K562 (cell line): ENCODE data around the gene MARK2. TPM values are rescaled to one million over a fixed set of nuclear protein-coding genes. Genes with fewer than 3 reads are reported as not detected.

Source experiments
- BRD9 ChIP-seq: fragments of 450-650 bp; IDR thresholded peaks from 2 replicates; pipeline ENCODE4 v1.6.1; 2018; ENCODE audit warnings: low read depth; ENCODE audit not compliant: partially characterized antibody
- BRF1 ChIP-seq: IDR thresholded peaks from 3 replicates; pipeline ENCODE4 v1.6.1; 2011; ENCODE audit warnings: borderline replicate concordance, mild to moderate bottlenecking; ENCODE audit not compliant: insufficient read length; ENCODE audit errors: extremely low read depth
- CBFA2T2 ChIP-seq: fragments of 450-650 bp; conservative IDR thresholded peaks from 2 replicates; pipeline ENCODE4 v1.6.1; 2017; ENCODE audit warnings: mild to moderate bottlenecking
- CBX8 ChIP-seq: fragments of 200-600 bp; sonication (generic); IDR thresholded peaks from 2 replicates; pipeline ENCODE4 v1.6.1; 2012; ENCODE audit warnings: borderline replicate concordance, mixed run types, low read depth, mild to moderate bottlenecking, moderate library complexity, mixed read lengths, low read length, control low read depth, inconsistent platforms; ENCODE audit not compliant: poor library complexity, severe bottlenecking; ENCODE audit errors: extremely low read depth
- FOXP4 ChIP-seq: sonication (generic); formaldehyde crosslinking; IDR thresholded peaks from 2 replicates; pipeline ENCODE4 v1.8.0; 2022; ENCODE audit warnings: mild to moderate bottlenecking, missing genetic modification reagents, borderline replicate concordance
- GATA2 ChIP-seq: sonication (generic); formaldehyde crosslinking; IDR thresholded peaks from 2 replicates; pipeline ENCODE4 v1.4.0; 2020; ENCODE audit warnings: mild to moderate bottlenecking, missing genetic modification reagents
- ILF3 ChIP-seq: fragments of 450-650 bp; IDR thresholded peaks from 2 replicates; pipeline ENCODE4 v1.6.1; 2018; ENCODE audit warnings: antibody characterized with exemption, mild to moderate bottlenecking, moderate library complexity, borderline replicate concordance
- MAFG ChIP-seq: fragments of 450-650 bp; conservative IDR thresholded peaks from 2 replicates; pipeline ENCODE4 v1.6.1; 2016; ENCODE audit warnings: missing genetic modification characterization, missing compliant biosample characterization
- MEF2D ChIP-seq: conservative IDR thresholded peaks from 2 replicates; pipeline ENCODE4 v1.6.1; 2016; ENCODE audit warnings: low read depth, missing genetic modification characterization, missing compliant biosample characterization
- NCOA4 ChIP-seq: fragments of 450-650 bp; IDR thresholded peaks from 2 replicates; pipeline ENCODE4 v1.6.1; 2018; ENCODE audit warnings: mild to moderate bottlenecking; ENCODE audit not compliant: partially characterized antibody
- RBM17 ChIP-seq: fragments of 200-400 bp; formaldehyde crosslinking; IDR thresholded peaks from 2 replicates; pipeline ENCODE4 v1.6.1; 2017; ENCODE audit warnings: low read depth, mild to moderate bottlenecking, low read length, borderline replicate concordance
- TFAP4 ChIP-seq: sonication (generic); formaldehyde crosslinking; IDR thresholded peaks from 2 replicates; pipeline ENCODE4 v1.8.0; 2022; ENCODE audit warnings: missing genetic modification reagents, mild to moderate bottlenecking, moderate library complexity, borderline replicate concordance
- ZNF449 ChIP-seq: fragments of 250-450 bp; sonication (Bioruptor Pico); IDR thresholded peaks from 2 replicates; pipeline ENCODE4 v1.8.0; 2022; ENCODE audit warnings: moderate library complexity, mild to moderate bottlenecking, inconsistent platforms
- polyA plus RNA-seq, 8 experiments: library from polyadenylated mRNA; depleted of rRNA in 4 of 8; stranded (reverse) in 5 of 8; unstranded in 3 of 8; fragments of >200 nt; fragmentation: Nextera tagmentation in 2 of 8; fragmentation: Illumina TruSeq in 1 of 8; extraction: Ambion mirVana in 2 of 8; extraction: Trizol in 1 of 8; gene quantifications; 2 replicates each; pipeline versions ENCODE4 v1.2.1 to v1.2.3, GENCODE V29; 2011 to 2014; ENCODE audit warnings: inconsistent platforms in 1 of 8, missing spikeins in 1 of 8
- total RNA-seq, 7 experiments: library from RNA; depleted of rRNA in 6 of 7; stranded (reverse); fragments of >200 nt in 6 of 7; fragmentation: Illumina TruSeq in 2 of 7; extraction: Trizol in 2 of 7; gene quantifications; 2 replicates each; pipeline versions ENCODE4 v1.2.1 to v1.2.3, GENCODE V29; 2011 to 2021; ENCODE audit warnings: low replicate concordance in 1 of 7
- TF ChIP-seq, protein P1 (sequence below), 2 experiments: fragments of 450-650 bp in 1 of 2; sonication (generic) in 1 of 2; formaldehyde crosslinking in 1 of 2; IDR thresholded peaks in 1 of 2; conservative IDR thresholded peaks in 1 of 2; 2 replicates each; pipeline versions ENCODE4 v1.6.1 to v1.8.1; 2016 to 2023; ENCODE audit warnings: mild to moderate bottlenecking in 2 of 2, moderate library complexity in 2 of 2, inconsistent platforms in 1 of 2, missing genetic modification reagents in 1 of 2
- TF ChIP-seq, protein P2 (sequence below), 2 experiments: fragments of 150-350 bp in 1 of 2; IDR thresholded peaks; 2 replicates each; pipeline ENCODE4 v1.6.1; 2012 to 2016; ENCODE audit warnings: low read depth in 2 of 2, low read length in 2 of 2, mild to moderate bottlenecking in 1 of 2, moderate library complexity in 1 of 2

Gene MARK2
- total and polyA plus RNA-seq, 9 of the 15 experiments (the other 6 are each of a cell fraction or from before 2014, with no cell fraction given): 0.32 to 43.5 (median 15.1) TPM

- TF ChIP-seq, protein P1, sequence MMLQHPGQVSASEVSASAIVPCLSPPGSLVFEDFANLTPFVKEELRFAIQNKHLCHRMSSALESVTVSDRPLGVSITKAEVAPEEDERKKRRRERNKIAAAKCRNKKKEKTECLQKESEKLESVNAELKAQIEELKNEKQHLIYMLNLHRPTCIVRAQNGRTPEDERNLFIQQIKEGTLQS (IDR thresholded peaks at IDR 0.05): no peak
- TF ChIP-seq, protein P1 (CRISPR knock-in tag; conservative IDR thresholded peaks at IDR 0.05): no peak
- TF ChIP-seq BRF1 (no peak), CBFA2T2 (peak; percentile 75), NCOA4 (no peak), MAFG (no peak), FOXP4 (CRISPR knock-in tag) (peak; percentile 29; the same call in 1 of the 2 replicates), RBM17 (no peak), ILF3 (no peak), CBX8 (no peak), ZNF449 (CRISPR knock-in tag) (no peak), MEF2D (tag) (no peak), TFAP4 (CRISPR knock-in tag) (peak; percentile 87), GATA2 (no peak), BRD9 (no peak)
- TF ChIP-seq, protein P2, sequence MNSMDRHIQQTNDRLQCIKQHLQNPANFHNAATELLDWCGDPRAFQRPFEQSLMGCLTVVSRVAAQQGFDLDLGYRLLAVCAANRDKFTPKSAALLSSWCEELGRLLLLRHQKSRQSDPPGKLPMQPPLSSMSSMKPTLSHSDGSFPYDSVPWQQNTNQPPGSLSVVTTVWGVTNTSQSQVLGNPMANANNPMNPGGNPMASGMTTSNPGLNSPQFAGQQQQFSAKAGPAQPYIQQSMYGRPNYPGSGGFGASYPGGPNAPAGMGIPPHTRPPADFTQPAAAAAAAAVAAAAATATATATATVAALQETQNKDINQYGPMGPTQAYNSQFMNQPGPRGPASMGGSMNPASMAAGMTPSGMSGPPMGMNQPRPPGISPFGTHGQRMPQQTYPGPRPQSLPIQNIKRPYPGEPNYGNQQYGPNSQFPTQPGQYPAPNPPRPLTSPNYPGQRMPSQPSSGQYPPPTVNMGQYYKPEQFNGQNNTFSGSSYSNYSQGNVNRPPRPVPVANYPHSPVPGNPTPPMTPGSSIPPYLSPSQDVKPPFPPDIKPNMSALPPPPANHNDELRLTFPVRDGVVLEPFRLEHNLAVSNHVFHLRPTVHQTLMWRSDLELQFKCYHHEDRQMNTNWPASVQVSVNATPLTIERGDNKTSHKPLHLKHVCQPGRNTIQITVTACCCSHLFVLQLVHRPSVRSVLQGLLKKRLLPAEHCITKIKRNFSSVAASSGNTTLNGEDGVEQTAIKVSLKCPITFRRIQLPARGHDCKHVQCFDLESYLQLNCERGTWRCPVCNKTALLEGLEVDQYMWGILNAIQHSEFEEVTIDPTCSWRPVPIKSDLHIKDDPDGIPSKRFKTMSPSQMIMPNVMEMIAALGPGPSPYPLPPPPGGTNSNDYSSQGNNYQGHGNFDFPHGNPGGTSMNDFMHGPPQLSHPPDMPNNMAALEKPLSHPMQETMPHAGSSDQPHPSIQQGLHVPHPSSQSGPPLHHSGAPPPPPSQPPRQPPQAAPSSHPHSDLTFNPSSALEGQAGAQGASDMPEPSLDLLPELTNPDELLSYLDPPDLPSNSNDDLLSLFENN (IDR thresholded peaks at IDR 0.05; ENCODE audit: low read depth in 2 of 2, low read length in 2 of 2): 0 out of 4 replicates have a peak, but pooled peaks of 1 of the 2 experiments have one; percentile 9
These were observed 99.8 kb downstream of the MARK2 start, which contains the start of gene NAA40 (continued) for GRCh38 chr11:63938479-63939396.
